ENCODE results near the gene AFTPH. TPM values are rescaled to one million over a fixed set of nuclear protein-coding genes. Genes with fewer than 3 reads are reported as not detected.

AFTPH gene, protein sequence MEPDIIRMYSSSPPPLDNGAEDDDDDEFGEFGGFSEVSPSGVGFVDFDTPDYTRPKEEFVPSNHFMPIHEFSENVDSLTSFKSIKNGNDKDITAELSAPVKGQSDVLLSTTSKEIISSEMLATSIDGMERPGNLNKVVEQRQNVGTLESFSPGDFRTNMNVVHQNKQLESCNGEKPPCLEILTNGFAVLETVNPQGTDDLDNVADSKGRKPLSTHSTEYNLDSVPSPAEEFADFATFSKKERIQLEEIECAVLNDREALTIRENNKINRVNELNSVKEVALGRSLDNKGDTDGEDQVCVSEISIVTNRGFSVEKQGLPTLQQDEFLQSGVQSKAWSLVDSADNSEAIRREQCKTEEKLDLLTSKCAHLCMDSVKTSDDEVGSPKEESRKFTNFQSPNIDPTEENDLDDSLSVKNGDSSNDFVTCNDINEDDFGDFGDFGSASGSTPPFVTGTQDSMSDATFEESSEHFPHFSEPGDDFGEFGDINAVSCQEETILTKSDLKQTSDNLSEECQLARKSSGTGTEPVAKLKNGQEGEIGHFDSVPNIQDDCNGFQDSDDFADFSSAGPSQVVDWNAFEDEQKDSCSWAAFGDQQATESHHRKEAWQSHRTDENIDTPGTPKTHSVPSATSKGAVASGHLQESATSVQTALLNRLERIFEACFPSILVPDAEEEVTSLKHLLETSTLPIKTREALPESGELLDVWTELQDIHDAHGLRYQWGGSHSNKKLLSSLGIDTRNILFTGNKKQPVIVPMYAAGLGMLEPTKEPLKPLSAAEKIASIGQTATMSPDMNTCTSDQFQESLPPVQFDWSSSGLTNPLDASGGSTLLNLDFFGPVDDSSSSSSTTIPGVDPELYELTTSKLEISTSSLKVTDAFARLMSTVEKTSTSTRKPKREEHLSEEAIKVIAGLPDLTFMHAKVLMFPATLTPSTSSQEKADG
- total RNA-seq (2022; extraction: Qiagen RNA extraction) = 22.8 to 26.9 TPM (median 24.0 TPM) in 5 replicates

DNA sequence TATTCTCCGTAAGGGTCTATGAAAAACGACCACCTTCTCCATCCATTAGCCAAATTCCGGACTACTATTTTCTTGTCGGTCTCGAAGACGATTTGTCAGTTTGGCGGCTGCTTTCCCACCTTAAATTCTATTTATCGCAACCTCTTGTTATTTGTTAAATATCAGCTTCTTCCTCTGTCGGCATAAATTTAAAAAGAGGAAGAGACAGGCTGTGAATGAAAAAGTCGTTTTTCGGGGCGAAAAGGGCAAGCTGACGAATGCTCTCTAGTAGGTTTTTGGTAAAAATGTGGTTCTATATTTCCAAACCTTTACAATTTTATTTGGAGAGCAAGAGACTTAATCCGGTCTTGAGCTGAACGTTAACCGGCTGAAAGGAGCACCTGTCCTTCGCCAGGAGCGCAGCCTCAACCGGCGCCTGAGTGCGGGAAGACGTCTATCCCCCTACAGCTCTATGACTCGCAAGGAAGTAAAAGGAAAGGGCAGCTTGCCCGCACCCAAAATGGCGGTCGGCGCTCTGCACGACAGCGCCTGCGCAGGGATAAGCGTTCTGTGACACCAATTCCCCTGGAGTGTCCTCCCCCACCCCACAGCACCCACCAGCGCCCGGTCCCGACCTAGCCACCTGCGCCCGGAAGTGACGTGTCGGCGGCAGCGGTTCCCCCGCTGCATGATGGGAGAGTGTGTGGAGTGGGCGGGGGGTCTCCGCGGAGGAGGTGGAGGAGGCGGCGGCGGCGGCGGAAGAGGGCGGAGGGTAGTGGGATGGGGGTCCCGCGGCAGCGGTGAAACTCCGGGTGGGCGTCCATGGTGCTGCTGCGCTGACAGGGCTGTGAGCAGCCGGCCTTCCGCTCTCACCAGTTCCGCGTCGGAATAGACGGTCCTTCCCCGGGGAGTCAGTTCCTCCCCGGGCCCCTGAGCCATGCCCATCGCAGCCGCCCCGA lies at the start of gene AFTPH:
Gene AFTPH, plus strand, starts transcription at position 663 of the 938 bp plus-strand sequence. CDS start 27,147 bp downstream, outside the sequence.

Other genes starting within 250 kb of the AFTPH start
- gene LGALSL, start 70.2 kb upstream of the AFTPH start, total RNA-seq (2022; extraction: Qiagen RNA extraction) = 7.7 to 10.8 TPM (median 8.7 TPM) in 5 replicates
- gene SERTAD2, start 129.6 kb downstream of the AFTPH start, total RNA-seq (2022; extraction: Qiagen RNA extraction) = 10.8 to 14.3 TPM (median 13.8 TPM) in 5 replicates